ENCODE data around the gene CCDC57.

Gene CCDC57

DNA sequence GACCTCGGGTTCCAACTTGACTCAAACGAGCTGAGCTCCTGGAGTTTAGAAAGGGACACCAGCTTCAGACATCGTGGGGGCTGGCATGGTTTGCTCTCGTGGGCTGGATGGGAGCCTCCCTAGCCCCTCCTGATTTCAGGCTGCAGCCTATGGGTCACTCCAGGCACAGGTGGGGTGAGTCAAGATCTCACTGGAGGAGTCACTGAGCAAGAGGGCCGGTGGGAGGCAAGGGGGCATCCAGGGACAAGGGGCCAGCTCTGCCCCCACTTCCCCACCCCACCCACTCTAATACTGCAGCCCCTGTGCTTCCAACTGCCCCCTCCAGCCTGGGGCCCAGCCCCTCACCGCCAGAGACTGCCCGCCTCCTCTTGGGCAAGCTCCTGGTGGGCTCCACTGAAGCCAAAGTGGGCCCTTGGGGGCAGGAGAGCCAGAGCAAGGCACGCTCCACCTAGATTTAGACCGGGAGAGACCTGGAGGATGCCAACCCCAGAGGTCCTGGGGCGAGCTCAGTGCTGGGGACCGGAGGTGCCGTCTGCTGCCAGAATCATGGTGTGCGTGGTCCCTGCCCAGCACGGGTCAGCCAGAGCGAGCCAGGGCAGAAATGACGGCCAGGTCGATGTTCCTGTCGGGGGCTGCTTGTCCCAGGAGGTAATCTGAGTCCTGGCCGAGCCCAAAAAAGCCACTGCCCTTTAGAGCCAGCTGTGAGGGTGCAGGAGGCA is 22.6 kb upstream of the CCDC57 start:
- DNase-seq = no peak

- DNase-seq = no peak
Measured at GRCh38 chr17:82234211-82235055, 21.8 kb upstream of the CCDC57 start.

GRCh38 chr17:82232876-82233785 is 20.5 kb upstream of the CCDC57 start:
- no peak for DNase-seq

DNA sequence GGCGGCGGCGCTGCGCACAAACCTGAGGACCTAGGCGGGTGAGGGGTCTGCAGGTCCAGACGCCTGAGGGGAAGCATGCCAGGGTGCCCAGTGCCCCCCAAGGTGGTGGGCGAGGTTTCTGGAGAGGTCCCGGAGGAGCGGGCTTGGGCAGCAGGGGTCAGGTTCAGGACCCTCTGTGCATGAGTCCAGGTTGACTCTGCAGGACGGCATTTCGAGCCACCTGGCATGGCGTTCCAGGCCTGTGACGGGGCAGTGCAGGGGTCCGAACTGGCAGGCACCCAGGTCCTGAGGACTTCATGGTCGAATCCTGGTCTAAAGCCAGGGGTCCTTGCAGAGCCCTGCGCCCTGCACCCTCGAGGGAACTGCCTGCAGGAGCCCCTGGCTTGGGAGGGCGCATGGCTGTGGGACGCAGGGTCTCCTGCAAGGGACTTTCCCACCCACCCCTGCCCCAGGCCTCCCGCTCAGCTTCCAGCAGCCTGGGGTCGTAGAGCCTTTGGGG is 19.7 kb upstream of the CCDC57 start:
- no peak for DNase-seq

DNA sequence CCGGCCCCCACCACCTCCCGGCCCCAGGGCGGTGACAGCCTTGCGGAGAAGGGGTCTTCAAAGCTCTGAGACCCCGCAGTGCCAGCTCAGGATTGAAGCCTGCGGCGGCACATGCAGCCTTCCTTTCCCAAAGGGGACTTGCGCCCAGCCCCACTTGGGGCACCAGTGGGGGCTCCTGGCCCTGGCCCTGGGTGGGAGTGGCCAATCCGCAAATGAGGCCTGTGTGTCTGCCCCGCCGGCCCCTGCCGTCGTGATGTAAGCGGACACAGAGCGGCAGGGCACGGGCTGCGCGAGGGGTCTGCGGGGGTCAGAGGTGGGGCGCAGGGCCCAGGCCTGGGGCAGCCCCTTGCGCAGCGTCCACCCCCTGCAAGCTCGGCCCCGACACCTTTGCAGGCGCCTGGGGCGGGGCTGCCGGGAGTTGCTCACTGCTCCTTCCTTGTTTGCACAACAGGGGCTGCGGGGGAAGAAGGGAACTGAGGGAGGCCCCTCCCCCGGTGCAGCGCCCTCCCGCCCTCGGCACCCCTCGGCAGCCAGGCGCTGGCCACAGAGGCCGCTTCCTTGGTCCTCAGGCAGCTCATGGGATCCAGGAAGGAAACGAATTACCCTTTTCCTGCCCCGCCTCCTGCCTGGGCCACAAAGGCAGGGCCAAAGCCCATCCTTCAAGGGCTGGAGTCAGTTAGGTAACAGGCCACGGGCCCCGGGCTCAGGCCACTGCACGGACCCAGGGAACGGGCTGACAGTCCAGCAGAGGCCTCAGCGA is 19.1 kb upstream of the CCDC57 start:
- DNase-seq = peak; percentile 42

DNA sequence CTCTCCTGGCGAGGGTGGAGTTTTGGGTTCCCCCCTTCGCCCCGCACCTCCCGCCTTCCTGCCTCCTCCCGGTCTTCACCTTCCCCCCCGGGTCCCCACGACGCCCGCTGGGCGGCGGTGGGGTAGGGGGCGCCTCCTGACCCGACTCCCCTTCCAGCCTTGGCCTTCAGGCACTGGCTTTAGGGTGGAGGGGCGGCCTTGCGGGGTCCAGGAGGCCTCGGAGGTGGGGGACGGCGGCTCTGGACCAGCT is 18.6 kb upstream of the CCDC57 start:
- DNase-seq = no peak

GRCh38 chr17:82230609-82231311 is 18.1 kb upstream of the CCDC57 start:
- DNase-seq = peak; percentile 73

- DNase-seq = no peak
Measured at GRCh38 chr17:82229698-82230608, 17.3 kb upstream of the CCDC57 start.

DNA sequence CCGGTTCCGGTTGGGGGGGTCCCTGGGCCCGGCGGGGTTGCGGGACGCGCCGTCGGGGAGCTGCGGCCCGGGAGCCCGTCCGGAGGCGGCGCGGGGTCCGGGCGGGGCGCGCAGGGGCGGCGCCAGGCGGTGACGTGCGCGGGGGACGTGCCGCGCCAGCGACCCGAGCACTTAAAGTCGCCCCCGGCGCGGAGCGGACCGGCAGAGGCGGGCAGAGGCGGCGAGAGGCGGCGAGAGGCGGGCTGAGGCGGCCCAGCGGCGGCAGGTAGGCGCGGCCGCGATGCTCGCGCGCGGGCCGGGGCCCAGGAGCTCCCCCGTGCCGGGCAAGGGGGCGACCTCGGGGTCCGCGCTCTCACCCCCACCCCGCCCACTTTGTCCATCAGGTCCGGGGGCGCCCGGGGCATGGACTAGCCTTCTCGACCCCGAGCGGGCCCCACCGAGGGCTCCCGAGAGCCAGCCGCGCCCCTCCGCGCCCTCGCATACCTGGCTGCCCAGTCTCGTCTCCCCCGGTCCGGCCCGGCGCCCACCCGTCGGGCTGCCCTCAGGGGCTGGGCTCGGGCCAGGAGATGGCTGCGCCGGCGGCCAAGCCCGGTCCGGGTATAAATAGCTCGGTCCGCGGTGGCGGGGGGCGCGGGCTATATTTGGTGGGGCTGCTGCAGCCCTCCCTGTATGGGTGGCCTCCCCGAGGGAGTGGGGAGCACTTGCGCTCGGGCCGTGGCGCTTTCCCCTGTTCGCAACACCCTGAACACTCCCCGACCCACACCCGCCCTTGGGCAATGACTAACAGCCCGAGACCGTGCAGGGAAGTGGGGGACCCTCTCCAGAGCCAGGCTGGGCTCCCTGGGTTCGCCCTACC is 16.4 kb upstream of the CCDC57 start, which contains the start of gene SLC16A3:
SLC16A3 (plus strand) TSS at position 201 of the 856 bp plus-strand sequence. CDS start 6,967 bp downstream, outside the sequence.
- DNase-seq = peak; percentile 79

- DNase-seq = peak; percentile 75
Measured at GRCh38 chr17:82228278-82228841, 15.7 kb upstream of the CCDC57 start.

DNA sequence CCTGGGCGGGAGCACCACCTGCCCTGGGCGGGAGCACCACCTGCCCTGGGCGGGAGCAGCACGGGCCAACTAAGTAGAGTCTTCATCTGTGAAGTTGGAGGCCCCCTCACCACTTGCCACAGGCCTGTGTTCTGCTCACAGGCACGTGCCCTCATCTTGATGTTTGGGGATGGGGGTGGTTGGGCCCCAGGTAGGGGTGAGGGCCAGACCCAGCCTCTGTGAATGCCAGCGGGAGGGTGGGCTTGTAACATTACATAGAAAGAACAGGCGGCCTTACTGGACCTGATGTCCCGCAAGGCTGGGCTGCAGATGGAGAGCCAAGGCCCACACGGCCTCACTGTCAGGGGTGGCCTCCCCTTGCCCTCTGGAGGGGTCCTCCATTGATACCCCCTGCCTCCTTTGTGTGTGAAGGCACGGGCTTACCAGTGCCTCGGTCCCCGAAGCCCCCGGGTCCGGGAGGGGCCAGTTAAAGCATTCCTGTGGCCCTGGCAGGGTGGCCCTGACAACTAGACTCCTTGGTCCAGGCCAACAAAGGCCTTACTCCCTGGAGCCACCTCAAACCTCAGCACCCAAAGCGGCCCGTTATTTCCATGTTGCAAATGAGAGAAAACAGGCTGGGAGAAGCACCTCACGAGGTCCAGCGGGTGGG is 15.1 kb upstream of the CCDC57 start:
- DNase-seq = no peak

DNA sequence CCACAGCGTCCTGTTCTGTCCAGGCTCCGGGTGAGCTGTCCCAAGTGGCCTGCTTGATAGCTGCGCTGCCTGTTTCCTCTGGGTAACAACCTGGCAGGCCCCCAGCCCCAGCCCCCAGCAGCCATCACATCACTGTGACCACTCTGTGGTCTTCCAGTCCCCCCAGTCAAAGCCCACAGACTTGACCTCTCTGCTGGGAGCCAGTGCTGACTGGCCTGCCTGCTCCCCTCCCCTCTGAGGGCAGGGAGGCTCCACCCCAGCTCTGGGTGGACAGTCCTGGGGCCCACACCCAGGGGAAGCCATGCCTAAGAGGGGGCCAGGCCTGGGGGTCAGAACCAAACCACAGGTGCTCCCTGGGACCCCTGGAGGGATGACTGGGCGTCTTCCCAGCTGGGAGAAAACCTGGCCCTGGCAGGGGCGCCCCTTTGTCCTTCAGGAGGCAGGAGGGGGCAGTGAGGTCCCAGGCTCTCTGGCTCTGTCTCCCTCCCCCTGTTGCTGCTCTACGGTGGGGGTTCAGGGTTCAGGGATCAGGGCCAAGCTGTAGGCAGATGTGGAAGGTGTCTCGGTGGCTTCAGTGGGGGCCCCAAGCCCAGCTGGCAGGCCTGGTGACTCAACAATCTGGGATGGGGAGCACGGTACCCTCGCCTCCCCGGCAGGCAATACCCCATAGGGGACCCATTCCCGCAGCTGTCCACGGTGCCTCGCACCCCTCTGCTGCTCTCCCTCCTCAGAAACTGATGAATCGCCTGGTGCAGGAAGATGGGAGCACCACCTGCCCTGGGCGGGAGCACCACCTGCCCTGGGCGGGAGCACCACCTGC is 14.4 kb upstream of the CCDC57 start:
- no peak for DNase-seq

DNA sequence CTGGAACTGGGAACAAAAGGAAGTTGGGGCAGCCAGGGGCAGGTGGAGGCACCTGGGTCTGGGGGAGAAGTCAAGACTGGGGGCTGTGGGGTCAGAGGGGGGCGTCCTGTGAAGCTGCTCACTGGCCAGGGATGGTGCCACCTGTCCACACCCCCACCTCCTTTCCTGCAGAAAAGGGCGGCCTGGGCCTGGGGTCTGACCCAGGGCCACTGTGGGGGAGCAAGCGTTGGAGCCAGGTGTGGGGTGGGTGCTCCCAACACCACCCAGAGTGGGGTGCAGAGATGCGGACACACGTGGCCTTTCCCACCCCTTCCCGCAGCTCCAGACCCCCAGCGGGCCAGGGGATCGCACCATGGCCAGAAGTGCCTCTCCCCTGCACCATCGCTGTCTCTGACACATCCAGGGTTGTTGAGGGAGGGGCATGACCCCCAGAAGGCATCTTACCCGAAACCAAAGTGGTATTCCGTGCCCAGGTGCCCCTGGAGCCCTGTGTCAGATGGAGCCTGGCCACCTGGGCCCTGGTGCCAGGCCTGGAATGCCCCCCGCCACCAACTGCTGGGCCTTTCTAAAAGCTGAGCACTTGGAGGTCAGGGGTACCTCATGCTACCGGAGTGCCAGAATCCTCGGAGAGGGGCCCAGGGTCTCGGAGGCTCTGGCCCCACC is 13.6 kb upstream of the CCDC57 start:
- DNase-seq = no peak

DNA sequence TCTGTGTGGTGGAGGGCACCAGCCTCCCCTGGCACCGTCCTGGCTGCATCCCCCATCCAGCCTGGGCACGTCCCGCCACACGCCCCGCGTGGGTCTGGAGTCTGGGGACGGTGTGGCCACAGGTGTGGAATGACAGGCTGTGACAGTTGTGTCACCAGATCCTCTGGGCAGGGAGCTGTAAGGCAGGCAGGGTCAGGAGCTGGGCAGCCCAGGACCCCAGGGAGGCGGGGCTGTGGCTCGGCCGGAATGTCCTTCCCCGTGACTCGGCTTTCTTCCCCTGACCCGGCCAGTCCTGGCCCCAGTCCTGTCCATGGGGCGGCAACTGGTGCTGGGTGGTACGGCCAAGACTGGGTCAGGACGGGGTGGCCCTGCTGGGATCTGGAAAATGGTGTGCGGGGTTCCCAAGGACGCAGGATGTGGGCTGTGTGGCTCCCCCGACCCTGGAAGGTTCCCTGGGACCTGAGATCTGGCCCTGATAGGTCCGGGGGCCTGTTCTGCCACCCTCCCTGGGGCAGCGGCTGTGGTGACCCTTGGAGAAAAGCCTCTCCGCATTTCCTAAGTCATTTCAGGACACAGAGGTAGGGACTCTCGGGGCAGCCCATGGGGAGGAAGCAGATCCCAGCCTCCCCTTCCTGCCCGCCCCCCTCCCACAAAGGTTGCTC is 12.9 kb upstream of the CCDC57 start:
- no peak for DNase-seq

DNA sequence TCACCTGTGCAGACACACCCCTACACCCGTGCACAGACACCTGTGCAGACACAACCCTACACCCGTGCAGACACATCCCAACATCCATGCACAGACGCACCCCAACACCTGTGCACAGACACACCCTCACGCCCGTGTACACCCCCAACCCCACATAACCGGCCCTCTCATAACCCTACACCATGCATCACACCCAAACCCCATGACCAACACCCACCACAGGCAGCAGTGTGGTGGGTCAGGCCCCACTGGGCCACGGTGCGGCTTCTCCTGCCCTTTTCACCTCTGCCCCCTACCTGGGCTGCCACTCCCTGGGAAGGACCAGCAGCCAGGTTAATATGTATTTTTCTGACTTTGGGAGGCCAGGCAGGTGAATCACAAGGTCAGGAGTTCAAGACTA is 12.0 kb upstream of the CCDC57 start:
- no peak for DNase-seq

GRCh38 chr17:82223517-82223916 is 10.9 kb upstream of the CCDC57 start:
- DNase-seq = no peak

GRCh38 chr17:82222816-82223215 is 10.2 kb upstream of the CCDC57 start:
- no peak for DNase-seq
